ENCODE data around the gene SEC24D.

DNA sequence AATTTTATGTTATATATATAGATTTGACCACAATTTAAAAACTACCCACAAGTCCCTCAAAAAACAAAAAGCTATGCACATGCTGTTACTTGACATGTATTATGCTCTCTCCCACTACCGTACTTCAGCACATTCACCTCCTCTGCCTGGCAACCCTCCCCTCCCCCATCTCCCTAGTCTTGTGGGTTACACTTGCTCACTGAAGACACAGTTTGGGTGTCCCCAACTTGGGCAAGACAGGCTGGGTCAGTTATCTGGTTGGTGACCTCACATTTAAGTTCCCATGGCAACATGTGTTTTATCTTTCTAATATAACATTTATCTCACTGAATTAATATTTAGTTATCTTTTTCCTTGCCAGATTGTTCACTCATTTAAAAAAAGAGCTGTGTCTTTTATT, 32.7 kb downstream of the SEC24D start:
- TF ChIP-seq POLR2A (IDR thresholded peaks at IDR 0.05; ENCODE audit: low read depth, low read length): no peak
- TF ChIP-seq POLR2AphosphoS5 (IDR thresholded peaks at IDR 0.05; ENCODE audit: low read depth, low read length): no peak

Data from GM12892 (cell line).